Measurements from ENCODE around the gene NKAPD1. TPM values are rescaled to one million over a fixed set of nuclear protein-coding genes. Genes with fewer than 3 reads are reported as not detected.

The NKAPD1 gene
- polyA plus RNA-seq, 1 of the 3 experiments (the other 2 are of a cell fraction) = 9.2 TPM

DNA sequence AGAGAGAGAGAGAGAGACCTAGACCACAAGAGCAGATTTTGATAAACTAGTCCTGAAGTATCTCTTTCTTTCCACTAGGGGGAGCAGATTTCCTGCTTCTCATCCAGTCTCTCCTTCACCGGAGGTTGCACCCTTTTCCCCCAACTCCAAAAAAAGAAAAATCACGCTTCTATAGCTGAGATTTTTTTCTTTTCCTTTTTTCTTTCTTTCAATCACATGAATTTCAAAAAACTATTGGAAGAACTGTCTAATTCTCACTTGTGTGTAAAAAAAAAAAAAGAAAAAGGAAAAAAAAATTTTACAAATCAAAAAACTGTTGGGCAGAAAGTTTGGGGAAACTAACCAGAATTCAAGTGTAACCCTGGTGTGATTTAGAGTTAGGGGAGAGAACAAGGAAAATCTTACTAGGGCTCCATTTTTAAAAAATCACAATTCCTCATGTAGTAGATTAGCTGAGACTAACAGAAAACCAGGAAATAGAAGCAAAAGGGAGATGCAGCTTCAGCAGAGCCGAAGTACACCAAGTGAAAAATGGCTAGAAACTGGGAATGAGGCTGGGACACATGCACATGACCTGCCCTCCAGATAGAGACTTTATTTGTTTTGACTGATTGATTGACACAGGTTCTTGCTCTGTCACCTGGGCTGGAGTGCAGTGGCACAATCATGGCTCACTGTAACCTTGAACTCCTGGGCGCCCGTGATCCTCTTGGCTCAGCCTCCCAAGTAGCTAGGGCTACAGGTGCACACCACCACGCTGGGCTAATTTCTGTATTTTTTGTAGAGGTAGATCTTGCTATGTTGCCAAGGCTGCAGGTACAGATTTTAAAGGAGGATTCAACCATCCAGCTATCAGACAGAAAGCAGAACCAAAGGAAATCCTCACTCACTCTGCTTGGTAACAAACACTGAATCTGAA lies 39.7 kb downstream of the NKAPD1 start:
- H3K36me3 ChIP-seq (replicated peaks in 1 of 2; ENCODE audit: control insufficient read depth in 1 of 2, insufficient read depth in 2 of 2, low read length in 1 of 2) = no peaks in the 10 kb centered on the region
- H3K4me1 ChIP-seq (ENCODE audit: control insufficient read depth in 1 of 2, insufficient read depth in 2 of 2, low read depth in 1 of 2, low read length in 1 of 2) = peaks cover 0 to 4% of the 10 kb centered on the region in 2 experiments; a peak in 1 of 4 replicates
- no peaks in the 10 kb centered on the region for H3K79me2 ChIP-seq (ENCODE audit: insufficient read depth)
- no peaks in the 10 kb centered on the region for H3K9me3 ChIP-seq
- peaks cover 7% of the 10 kb centered on the region for H3F3A ChIP-seq (replicated peaks; ENCODE audit: insufficient read depth)
- H4K20me1 ChIP-seq (ENCODE audit: insufficient read depth) = no peaks in the 10 kb centered on the region
- ChIA-PET POLR2A (no interaction called here), CTCF (interaction anchor here (0.6 to 7.0 kb wide), 47 partner anchors 8 to 474 kb away, joined by 3 to 76 read pairs (median 4); partner anchors contain the start of genes BCO2, PTS, SDHD and TEX12)
- H3K27me3 ChIP-seq (ENCODE audit: insufficient read depth) = no peaks in the 10 kb centered on the region
- DNase-seq = peak; percentile 64
- H3K27ac ChIP-seq (ENCODE audit: low read depth in 2 of 2, low read length in 1 of 2) = no peak overlapping the region
- H3K9me2 ChIP-seq = no peaks in the 10 kb centered on the region
- peak overlapping the region; percentile 54; the same call in 1 of the 2 replicates for H2AFZ ChIP-seq (ENCODE audit: low read depth)
- WGBS (ENCODE audit: low lambda C conversion rate) = 63% methylated on average over 6 of the region's 6 CpGs
- H3K4me2 ChIP-seq = no peak overlapping the region
- H3K9ac ChIP-seq = no peak overlapping the region
- H3K4me3 ChIP-seq (ENCODE audit: low read depth in 2 of 2, low read length in 1 of 2) = peak overlapping the region in 1 of 2 experiments; percentile 38; a peak in 1 of 4 replicates
- TF ChIP-seq, protein P1, sequence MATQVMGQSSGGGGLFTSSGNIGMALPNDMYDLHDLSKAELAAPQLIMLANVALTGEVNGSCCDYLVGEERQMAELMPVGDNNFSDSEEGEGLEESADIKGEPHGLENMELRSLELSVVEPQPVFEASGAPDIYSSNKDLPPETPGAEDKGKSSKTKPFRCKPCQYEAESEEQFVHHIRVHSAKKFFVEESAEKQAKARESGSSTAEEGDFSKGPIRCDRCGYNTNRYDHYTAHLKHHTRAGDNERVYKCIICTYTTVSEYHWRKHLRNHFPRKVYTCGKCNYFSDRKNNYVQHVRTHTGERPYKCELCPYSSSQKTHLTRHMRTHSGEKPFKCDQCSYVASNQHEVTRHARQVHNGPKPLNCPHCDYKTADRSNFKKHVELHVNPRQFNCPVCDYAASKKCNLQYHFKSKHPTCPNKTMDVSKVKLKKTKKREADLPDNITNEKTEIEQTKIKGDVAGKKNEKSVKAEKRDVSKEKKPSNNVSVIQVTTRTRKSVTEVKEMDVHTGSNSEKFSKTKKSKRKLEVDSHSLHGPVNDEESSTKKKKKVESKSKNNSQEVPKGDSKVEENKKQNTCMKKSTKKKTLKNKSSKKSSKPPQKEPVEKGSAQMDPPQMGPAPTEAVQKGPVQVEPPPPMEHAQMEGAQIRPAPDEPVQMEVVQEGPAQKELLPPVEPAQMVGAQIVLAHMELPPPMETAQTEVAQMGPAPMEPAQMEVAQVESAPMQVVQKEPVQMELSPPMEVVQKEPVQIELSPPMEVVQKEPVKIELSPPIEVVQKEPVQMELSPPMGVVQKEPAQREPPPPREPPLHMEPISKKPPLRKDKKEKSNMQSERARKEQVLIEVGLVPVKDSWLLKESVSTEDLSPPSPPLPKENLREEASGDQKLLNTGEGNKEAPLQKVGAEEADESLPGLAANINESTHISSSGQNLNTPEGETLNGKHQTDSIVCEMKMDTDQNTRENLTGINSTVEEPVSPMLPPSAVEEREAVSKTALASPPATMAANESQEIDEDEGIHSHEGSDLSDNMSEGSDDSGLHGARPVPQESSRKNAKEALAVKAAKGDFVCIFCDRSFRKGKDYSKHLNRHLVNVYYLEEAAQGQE (IDR thresholded peaks at IDR 0.05; ENCODE audit: low read depth, low read length) = no peak
- TF ChIP-seq EP300 (IDR thresholded peaks at IDR 0.05; ENCODE audit: borderline replicate concordance in 1 of 2, low read depth in 1 of 2, low read length in 1 of 2) (no peak), JUND (IDR thresholded peaks at IDR 0.05) (no peak), NRF1 (IDR thresholded peaks at IDR 0.05; ENCODE audit: low read depth, low read length) (no peak), FOXJ3 (CRISPR knock-in tag; IDR thresholded peaks at IDR 0.05) (no peak), RCOR1 (IDR thresholded peaks at IDR 0.05; ENCODE audit: low read length) (no peak), SMC3 (IDR thresholded peaks at IDR 0.05; ENCODE audit: low read depth, low read length) (peak; percentile 72), MXI1 (IDR thresholded peaks at IDR 0.05; ENCODE audit: low read depth, low read length) (no peak), SIN3A (IDR thresholded peaks at IDR 0.05; ENCODE audit: borderline replicate concordance, low read depth, low read length) (no peak), RFX5 (IDR thresholded peaks at IDR 0.05; ENCODE audit: low read length) (no peak), RAD21 (IDR thresholded peaks at IDR 0.05; ENCODE audit: low read length) (peak; percentile 76), FOXM1 (IDR thresholded peaks at IDR 0.05; ENCODE audit: low read depth) (no peak), GABPA (IDR thresholded peaks at IDR 0.05; ENCODE audit: low read depth) (no peak)
- TF ChIP-seq, protein P2, sequence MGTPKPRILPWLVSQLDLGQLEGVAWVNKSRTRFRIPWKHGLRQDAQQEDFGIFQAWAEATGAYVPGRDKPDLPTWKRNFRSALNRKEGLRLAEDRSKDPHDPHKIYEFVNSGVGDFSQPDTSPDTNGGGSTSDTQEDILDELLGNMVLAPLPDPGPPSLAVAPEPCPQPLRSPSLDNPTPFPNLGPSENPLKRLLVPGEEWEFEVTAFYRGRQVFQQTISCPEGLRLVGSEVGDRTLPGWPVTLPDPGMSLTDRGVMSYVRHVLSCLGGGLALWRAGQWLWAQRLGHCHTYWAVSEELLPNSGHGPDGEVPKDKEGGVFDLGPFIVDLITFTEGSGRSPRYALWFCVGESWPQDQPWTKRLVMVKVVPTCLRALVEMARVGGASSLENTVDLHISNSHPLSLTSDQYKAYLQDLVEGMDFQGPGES (IDR thresholded peaks at IDR 0.05; ENCODE audit: low read depth, low read length) = no peak
- TF ChIP-seq, protein P3, sequence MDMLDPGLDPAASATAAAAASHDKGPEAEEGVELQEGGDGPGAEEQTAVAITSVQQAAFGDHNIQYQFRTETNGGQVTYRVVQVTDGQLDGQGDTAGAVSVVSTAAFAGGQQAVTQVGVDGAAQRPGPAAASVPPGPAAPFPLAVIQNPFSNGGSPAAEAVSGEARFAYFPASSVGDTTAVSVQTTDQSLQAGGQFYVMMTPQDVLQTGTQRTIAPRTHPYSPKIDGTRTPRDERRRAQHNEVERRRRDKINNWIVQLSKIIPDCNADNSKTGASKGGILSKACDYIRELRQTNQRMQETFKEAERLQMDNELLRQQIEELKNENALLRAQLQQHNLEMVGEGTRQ (IDR thresholded peaks at IDR 0.05; ENCODE audit: borderline replicate concordance, low read depth, low read length) = no peak
- TF ChIP-seq, protein P4, sequence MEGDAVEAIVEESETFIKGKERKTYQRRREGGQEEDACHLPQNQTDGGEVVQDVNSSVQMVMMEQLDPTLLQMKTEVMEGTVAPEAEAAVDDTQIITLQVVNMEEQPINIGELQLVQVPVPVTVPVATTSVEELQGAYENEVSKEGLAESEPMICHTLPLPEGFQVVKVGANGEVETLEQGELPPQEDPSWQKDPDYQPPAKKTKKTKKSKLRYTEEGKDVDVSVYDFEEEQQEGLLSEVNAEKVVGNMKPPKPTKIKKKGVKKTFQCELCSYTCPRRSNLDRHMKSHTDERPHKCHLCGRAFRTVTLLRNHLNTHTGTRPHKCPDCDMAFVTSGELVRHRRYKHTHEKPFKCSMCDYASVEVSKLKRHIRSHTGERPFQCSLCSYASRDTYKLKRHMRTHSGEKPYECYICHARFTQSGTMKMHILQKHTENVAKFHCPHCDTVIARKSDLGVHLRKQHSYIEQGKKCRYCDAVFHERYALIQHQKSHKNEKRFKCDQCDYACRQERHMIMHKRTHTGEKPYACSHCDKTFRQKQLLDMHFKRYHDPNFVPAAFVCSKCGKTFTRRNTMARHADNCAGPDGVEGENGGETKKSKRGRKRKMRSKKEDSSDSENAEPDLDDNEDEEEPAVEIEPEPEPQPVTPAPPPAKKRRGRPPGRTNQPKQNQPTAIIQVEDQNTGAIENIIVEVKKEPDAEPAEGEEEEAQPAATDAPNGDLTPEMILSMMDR (IDR thresholded peaks at IDR 0.05) = peak; percentile 73
